Transverse colon (tissue), 4 donors: ENCODE results near the gene MYOM1. TPM values are rescaled to one million over a fixed set of nuclear protein-coding genes. Genes with fewer than 3 reads are reported as not detected.

ENCODE experiments used
- DNase-seq: peaks from one replicate; pipeline ENCODE4 v3.0.0-alpha.2; 2019
- H3K27ac ChIP-seq, 4 donors: fragments of 200-600 bp; sonication (generic); 2 replicates each; pipeline ENCODE4 v1.5.1; 2016 to 2018; ENCODE audit warnings: inconsistent platforms in 4 of 4
- H3K27me3 ChIP-seq: fragments of 200-600 bp; sonication (generic); 2 replicates; pipeline ENCODE4 v1.5.1; 2017; ENCODE audit warnings: inconsistent platforms
- H3K36me3 ChIP-seq, 4 donors: fragments of 200-600 bp; sonication (generic); 2 replicates each; pipeline ENCODE4 v1.5.1; 2017 to 2019; ENCODE audit warnings: inconsistent platforms in 4 of 4
- H3K4me1 ChIP-seq, 4 donors: fragments of 200-600 bp; sonication (generic); 2 replicates each; pipeline ENCODE4 v1.5.1; 2017 to 2020; ENCODE audit warnings: inconsistent platforms in 4 of 4
- H3K4me3 ChIP-seq, 4 donors: fragments of 200-600 bp; sonication (generic); 1 replicate in 1 of 4; 2 replicates in 3 of 4; pipeline versions ENCODE4 v1.5.1 to v1.6.1; 2017 to 2019; ENCODE audit warnings: inconsistent platforms in 4 of 4
- H3K9me3 ChIP-seq, 2 donors: fragments of 200-600 bp; sonication (generic); 2 replicates each; pipeline ENCODE4 v1.5.1; 2017 to 2019; ENCODE audit warnings: inconsistent platforms in 2 of 2
- EP300 ChIP-seq: sonication (generic); formaldehyde crosslinking; IDR thresholded peaks from one replicate; pipeline ENCODE4 v1.6.1; 2017; ENCODE audit warnings: antibody characterized with exemption, low read depth
- POLR2A ChIP-seq: fragments of 450-650 bp; IDR thresholded peaks from one replicate; pipeline ENCODE4 v1.6.1; 2016; ENCODE audit warnings: antibody characterized with exemption, mild to moderate bottlenecking, moderate library complexity
- POLR2AphosphoS5 ChIP-seq, 3 donors: sonication (generic); formaldehyde crosslinking; IDR thresholded peaks; one replicate each; pipeline ENCODE4 v1.6.1; 2016; ENCODE audit warnings: antibody characterized with exemption in 3 of 3
- WGBS, 2 donors: methylation state at CpG; one replicate each; pipeline ENCODE4 v1.1.5; 2018; ENCODE audit warnings: low coverage in 1 of 2; 5-methylcytosine and 5-hydroxymethylcytosine counted together
- in situ Hi-C, 4 donors: fragments of 200-750 bp; cut with MboI; loops; one replicate each; pipeline versions ENCODE4 v1.15.0 to v1.15.1; 2017; ENCODE audit warnings: low sequenced_read_pairs in 3 of 4, low pct_ligation_motif_present in 1 of 4, low pct_unique_long_range_greater_than_20kb in 1 of 4
- intact Hi-C: fragments of 100-400 bp; cut with DNase I; formaldehyde crosslinking; loops from one replicate; pipeline ENCODE4 v1.15.1; 2023; ENCODE audit warnings: low total_unique reads
- total RNA-seq, 4 donors: library from RNA; depleted of rRNA; stranded (reverse); fragments of >200 nt; gene quantifications; one replicate each; pipeline ENCODE4 v1.1.0, GENCODE V29; 2016
- TF ChIP-seq, protein P1 (sequence below), 5 experiments: fragments of 200-600 bp in 3 of 5; fragments of 450-650 bp in 2 of 5; sonication (generic) in 3 of 5; IDR thresholded peaks; 1 replicate in 2 of 5; 2 replicates in 3 of 5; pipeline ENCODE4 v1.5.1; 2016 to 2017; ENCODE audit warnings: antibody characterized with exemption in 5 of 5, inconsistent platforms in 3 of 5, mild to moderate bottlenecking in 2 of 5, moderate library complexity in 1 of 5

MYOM1 gene
- total RNA-seq, 4 donors from 2014 or later, result 6.0 to 30.4 (median 7.7) TPM

DNA sequence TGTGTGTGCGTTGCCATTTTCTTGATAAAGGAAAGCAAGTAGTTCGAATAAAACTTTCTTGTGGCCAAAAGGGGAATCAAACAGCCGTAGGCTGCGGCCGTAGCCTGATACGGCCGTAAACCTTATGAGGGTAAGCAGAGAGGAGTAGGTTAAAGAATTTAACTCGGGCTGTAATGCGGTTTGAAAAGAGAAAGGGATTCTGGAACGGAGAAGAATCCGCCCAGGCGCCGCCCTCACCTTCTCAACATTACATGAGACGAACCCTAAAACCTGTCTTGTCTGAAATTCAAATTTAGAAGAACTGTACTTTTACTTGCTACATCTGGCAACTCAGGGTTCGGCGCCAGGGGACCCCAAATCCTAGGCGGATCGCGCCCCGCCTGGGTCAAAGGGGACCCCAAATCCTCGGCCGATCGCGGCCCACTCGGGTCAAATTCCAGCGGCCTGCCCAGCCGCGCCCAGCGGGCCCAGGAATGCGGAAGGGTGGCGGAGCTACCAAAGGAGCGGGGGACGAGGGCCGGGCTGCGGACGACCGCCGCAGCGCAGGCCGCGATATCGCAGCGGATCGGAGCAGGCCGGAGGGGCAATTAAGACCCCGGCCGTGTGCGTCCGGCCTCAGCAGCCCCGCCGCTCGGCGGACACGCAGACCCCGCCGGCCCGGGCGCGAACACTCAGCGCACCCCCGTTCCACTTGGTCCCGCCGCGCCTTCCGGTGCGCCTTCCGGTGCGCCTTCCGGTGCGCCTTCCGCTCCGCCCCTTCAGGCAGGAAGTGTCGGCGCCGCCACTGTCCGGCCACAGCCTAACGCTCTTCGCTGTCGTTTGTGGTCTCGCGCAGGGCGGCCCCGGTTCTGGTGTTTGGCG is 41.8 kb upstream of the MYOM1 start, which contains the start of gene MYL12B:
MYL12B (plus strand) TSS at position 761 of the 861 bp plus-strand sequence. CDS start 10,766 bp downstream, outside the sequence.
- in situ Hi-C loops, result no loop called here
- no peaks in the 10 kb centered on the region for H3K9me3 ChIP-seq
- intact Hi-C loops, result loop anchor here (5.0 kb wide), 1 partner anchor 336 kb away; no protein-coding TSS in a partner anchor
- peak within 1 kb of the TSS; percentile 92 to 99 (median 97) for H3K27ac ChIP-seq
- DNase-seq, result peak; percentile 89
- no peaks in the 10 kb centered on the region for H3K27me3 ChIP-seq
- TF ChIP-seq POLR2AphosphoS5 (IDR thresholded peaks at IDR 0.05) (peak; percentile 70 to 96 (median 94)), EP300 (no peak), POLR2A (peak; percentile 88)
- TF ChIP-seq, protein P1, sequence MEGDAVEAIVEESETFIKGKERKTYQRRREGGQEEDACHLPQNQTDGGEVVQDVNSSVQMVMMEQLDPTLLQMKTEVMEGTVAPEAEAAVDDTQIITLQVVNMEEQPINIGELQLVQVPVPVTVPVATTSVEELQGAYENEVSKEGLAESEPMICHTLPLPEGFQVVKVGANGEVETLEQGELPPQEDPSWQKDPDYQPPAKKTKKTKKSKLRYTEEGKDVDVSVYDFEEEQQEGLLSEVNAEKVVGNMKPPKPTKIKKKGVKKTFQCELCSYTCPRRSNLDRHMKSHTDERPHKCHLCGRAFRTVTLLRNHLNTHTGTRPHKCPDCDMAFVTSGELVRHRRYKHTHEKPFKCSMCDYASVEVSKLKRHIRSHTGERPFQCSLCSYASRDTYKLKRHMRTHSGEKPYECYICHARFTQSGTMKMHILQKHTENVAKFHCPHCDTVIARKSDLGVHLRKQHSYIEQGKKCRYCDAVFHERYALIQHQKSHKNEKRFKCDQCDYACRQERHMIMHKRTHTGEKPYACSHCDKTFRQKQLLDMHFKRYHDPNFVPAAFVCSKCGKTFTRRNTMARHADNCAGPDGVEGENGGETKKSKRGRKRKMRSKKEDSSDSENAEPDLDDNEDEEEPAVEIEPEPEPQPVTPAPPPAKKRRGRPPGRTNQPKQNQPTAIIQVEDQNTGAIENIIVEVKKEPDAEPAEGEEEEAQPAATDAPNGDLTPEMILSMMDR (IDR thresholded peaks at IDR 0.05), result peak in 2 of 5 experiments; percentile 22 to 28
- 0% methylated on average over 14 to 62 of the region's 84 CpGs for WGBS, 2 donors
- H3K36me3 ChIP-seq, result peaks cover 0 to 15% (median 3%) of the 10 kb centered on the region in 4 donors
- peaks cover 27 to 61% (median 47%) of the 10 kb centered on the region in 4 donors for H3K4me1 ChIP-seq
- peak within 1 kb of the TSS; percentile 84 to 96 (median 91) for H3K4me3 ChIP-seq

DNA sequence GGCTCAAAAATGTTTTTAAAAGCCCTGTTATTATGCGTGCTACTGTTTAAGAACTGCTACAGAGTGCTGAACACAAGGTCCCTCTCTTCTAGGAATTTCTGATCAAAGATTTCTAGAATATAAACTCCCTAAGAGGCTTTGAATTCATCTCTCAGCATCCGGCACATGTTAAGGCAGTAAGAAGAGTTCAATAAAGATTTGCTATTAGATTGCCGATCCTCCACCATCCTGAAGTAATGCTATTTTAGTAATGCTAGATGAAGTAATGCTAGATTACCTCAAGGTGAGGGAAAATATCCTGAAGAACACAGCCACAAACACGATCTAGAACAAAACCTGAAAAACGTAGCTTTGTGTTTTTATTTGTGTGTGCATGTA is 41.2 kb upstream of the MYOM1 start:
- Histone ChIP-seq H3K9me3 (no peaks in the 10 kb centered on the region), H3K4me1 (peaks cover 27 to 60% (median 48%) of the 10 kb centered on the region in 4 donors), H3K4me3 (peak overlapping the region; percentile 84 to 96 (median 91)), H3K36me3 (peaks cover 0 to 21% (median 6%) of the 10 kb centered on the region in 4 donors), H3K27ac (peak overlapping the region; percentile 92 to 99 (median 97)), H3K27me3 (no peaks in the 10 kb centered on the region)
- in situ Hi-C loops (no loop called here), intact Hi-C loops (loop anchor here (5.0 kb wide), 1 partner anchor 336 kb away; no protein-coding TSS in a partner anchor)
- no peak for DNase-seq
- TF ChIP-seq EP300, result no peak
- TF ChIP-seq, protein P1 (IDR thresholded peaks at IDR 0.05), result no peak
- TF ChIP-seq POLR2A, result no peak
- no peak for TF ChIP-seq POLR2AphosphoS5 (IDR thresholded peaks at IDR 0.05)
- 0 to 10% methylated on average over 4 to 5 of the region's 5 CpGs for WGBS, 2 donors

DNA sequence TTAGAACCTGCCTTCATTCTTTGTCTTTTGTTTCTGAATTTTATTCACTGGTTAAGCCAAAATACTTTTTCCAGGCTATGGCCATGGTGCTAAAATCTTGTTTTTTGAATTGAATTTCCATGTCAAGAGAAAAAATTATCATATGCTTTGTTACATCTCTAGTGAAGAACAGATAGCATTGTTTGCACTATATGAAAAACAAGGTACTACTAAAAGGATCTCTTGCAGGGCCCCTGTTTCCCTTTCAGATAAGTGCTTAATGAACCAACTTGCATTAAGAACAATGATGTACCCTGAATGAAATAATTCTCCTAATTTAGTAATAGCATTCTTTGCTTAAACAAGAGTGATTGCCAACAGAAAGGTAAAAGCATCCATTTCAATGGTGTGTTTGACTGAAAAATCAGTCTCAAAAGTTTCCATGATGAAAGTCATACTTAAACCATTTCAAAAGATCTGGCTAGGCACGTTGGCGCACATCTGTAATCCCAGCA is 37.9 kb upstream of the MYOM1 start:
- no peak for DNase-seq
- Histone ChIP-seq H3K4me1 (peaks cover 14 to 47% (median 18%) of the 10 kb centered on the region in 4 donors), H3K27me3 (no peaks in the 10 kb centered on the region), H3K27ac (peak overlapping the region; percentile 43 to 73 (median 62)), H3K9me3 (no peaks in the 10 kb centered on the region), H3K36me3 (peaks cover 0 to 49% (median 20%) of the 10 kb centered on the region in 4 donors), H3K4me3 (no peak overlapping the region)
- in situ Hi-C loops, result no loop called here
- intact Hi-C loops, result no loop called here
- WGBS, 2 donors, result 88% methylated on average over 2 of the region's 2 CpGs
- TF ChIP-seq POLR2AphosphoS5 (IDR thresholded peaks at IDR 0.05), result no peak
- TF ChIP-seq POLR2A, result no peak
- TF ChIP-seq, protein P1 (IDR thresholded peaks at IDR 0.05), result no peak
- no peak for TF ChIP-seq EP300
